OCI-LY1 (cell line): Measurements from ENCODE around the gene BHLHE23.

Experiments
- H2AFZ ChIP-seq: fragments of 200-600 bp; sonication (generic), shearing (Covaris generic); 2 replicates; pipeline ENCODE4 v1.6.0; 2014; ENCODE audit warnings: antibody characterized with exemption, mild to moderate bottlenecking, low read length
- H3F3A ChIP-seq: fragments of 200-600 bp; sonication (generic), shearing (Covaris generic); 2 replicates; pipeline ENCODE4 v1.6.0; 2014; ENCODE audit warnings: mild to moderate bottlenecking, antibody characterized with exemption, low read length, moderate library complexity; ENCODE audit not compliant: insufficient read depth
- H3K27ac ChIP-seq: fragments of 200-600 bp; sonication (generic); 2 replicates; pipeline ENCODE4 v1.5.1; 2014; ENCODE audit warnings: low read length, mixed run types, mild to moderate bottlenecking, low read depth; ENCODE audit not compliant: poor library complexity, severe bottlenecking
- H3K27me3 ChIP-seq: fragments of 200-600 bp; sonication (generic); 2 replicates; pipeline ENCODE4 v1.6.0; 2014; ENCODE audit warnings: antibody characterized with exemption, mild to moderate bottlenecking, low read length, moderate library complexity; ENCODE audit not compliant: insufficient read depth
- H3K36me3 ChIP-seq: fragments of 200-600 bp; sonication (generic); 2 replicates; pipeline ENCODE4 v1.6.1; 2014; ENCODE audit warnings: mild to moderate bottlenecking, antibody characterized with exemption, low read length, moderate library complexity, mixed read lengths; ENCODE audit not compliant: insufficient read depth
- H3K4me1 ChIP-seq: fragments of 200-600 bp; sonication (generic); 2 replicates; pipeline ENCODE4 v1.5.1; 2014; ENCODE audit warnings: mild to moderate bottlenecking, low read length, moderate library complexity; ENCODE audit not compliant: insufficient read depth, severe bottlenecking
- H3K4me2 ChIP-seq: fragments of 200-600 bp; sonication (generic), shearing (Covaris generic); 2 replicates; pipeline ENCODE4 v1.6.1; 2014; ENCODE audit warnings: low read length
- H3K4me3 ChIP-seq: fragments of 200-600 bp; sonication (generic); 2 replicates; pipeline ENCODE4 v1.5.1; 2014; ENCODE audit warnings: low read length, low read depth, mild to moderate bottlenecking, mixed read lengths; ENCODE audit not compliant: poor library complexity, severe bottlenecking
- H3K79me2 ChIP-seq: fragments of 200-600 bp; shearing (Covaris generic); 2 replicates; pipeline ENCODE4 v1.6.1; 2016; ENCODE audit warnings: mixed run types, low read length, mixed read lengths; ENCODE audit not compliant: insufficient read depth
- H3K9ac ChIP-seq: fragments of 200-600 bp; sonication (generic), shearing (Covaris generic); 2 replicates; pipeline ENCODE4 v1.6.1; 2014; ENCODE audit warnings: mild to moderate bottlenecking, low read length, mixed read lengths
- H3K9me2 ChIP-seq: fragments of 200-600 bp; sonication (generic), shearing (Covaris generic); 2 replicates; pipeline ENCODE4 v1.6.1; 2014; ENCODE audit warnings: low read depth, mild to moderate bottlenecking, low read length, mixed read lengths
- H3K9me3 ChIP-seq: fragments of 200-600 bp; shearing (Covaris generic); 2 replicates; pipeline ENCODE4 v1.6.1; 2014; ENCODE audit warnings: low read length, mixed read lengths
- H4K20me1 ChIP-seq: fragments of 200-600 bp; sonication (generic), shearing (Covaris generic); 2 replicates; pipeline ENCODE4 v1.6.0; 2016; ENCODE audit warnings: mild to moderate bottlenecking, low read length; ENCODE audit not compliant: insufficient read depth
- EZH2 ChIP-seq: fragments of 200-600 bp; sonication (generic), shearing (Covaris generic); IDR thresholded peaks from 2 replicates; pipeline ENCODE4 v1.8.0; 2017; ENCODE audit warnings: borderline replicate concordance, mixed run types, mild to moderate bottlenecking, antibody characterized with exemption, low read length, moderate library complexity, mixed read lengths
- TF ChIP-seq, protein P1 (sequence below): fragments of 200-600 bp; sonication (generic), shearing (Covaris generic); IDR thresholded peaks from 2 replicates; pipeline ENCODE4 v1.5.1; 2017; ENCODE audit warnings: mild to moderate bottlenecking, antibody characterized with exemption, low read length, moderate library complexity, mixed read lengths

The BHLHE23 gene

DNA sequence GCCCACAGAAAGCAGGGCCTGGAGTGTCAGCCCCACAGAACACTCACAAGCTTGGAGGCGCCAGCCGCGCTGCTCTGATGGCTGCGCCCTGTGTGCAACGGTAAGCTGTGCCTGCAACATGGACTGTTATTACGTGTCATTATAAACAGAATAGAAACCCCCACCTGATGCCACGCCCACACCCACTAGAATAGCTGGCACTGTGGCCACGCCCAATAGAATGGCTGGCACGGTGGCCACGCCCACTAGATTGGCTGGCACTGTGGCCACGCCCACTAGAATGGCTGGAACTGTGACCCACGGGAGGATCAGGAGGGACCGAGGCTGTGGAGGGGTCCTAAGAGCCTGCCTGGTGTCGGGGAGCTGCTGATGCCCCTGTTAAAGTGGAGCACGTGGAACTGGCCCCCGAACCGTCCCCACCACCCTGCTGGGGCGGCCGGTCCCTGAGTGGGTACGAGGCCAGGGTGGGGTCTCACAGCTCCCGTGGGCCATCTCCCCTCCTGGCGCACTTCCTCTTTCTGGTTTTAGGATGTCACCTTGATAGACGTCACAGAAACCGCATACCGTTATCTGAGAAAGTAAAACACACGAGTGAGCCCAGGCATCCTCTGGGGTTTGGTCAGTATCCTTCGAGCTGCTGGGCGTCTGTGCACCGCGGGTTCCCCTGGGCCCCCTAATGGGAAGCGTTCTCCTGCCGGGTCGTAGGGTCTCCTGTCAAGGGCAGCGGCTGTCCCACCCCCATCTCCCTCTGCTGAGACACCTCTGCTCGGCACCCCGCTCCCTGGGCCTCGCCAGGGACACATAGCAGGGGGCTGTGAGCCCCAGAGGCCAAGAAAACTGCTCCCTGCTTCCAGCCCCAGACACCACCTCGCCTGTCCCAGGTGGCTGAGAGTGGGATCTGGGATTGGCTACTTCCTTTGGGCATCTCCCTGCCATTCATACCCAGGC is 28.9 kb downstream of the BHLHE23 start:
- Histone ChIP-seq H3K9ac (no peak overlapping the region), H3F3A (no peaks in the 10 kb centered on the region), H3K79me2 (no peaks in the 10 kb centered on the region), H3K4me2 (peak overlapping the region; percentile 55), H3K4me3 (peak overlapping the region; percentile 23), H3K27me3 (peaks cover 11% of the 10 kb centered on the region; the same call in 1 of the 2 replicates), H3K4me1 (peaks cover 12% of the 10 kb centered on the region), H2AFZ (no peak overlapping the region), H3K27ac (no peak overlapping the region), H3K9me3 (no peaks in the 10 kb centered on the region), H4K20me1 (no peaks in the 10 kb centered on the region), H3K36me3 (no peaks in the 10 kb centered on the region), H3K9me2 (no peaks in the 10 kb centered on the region)
- no peak for TF ChIP-seq EZH2
- TF ChIP-seq, protein P1, sequence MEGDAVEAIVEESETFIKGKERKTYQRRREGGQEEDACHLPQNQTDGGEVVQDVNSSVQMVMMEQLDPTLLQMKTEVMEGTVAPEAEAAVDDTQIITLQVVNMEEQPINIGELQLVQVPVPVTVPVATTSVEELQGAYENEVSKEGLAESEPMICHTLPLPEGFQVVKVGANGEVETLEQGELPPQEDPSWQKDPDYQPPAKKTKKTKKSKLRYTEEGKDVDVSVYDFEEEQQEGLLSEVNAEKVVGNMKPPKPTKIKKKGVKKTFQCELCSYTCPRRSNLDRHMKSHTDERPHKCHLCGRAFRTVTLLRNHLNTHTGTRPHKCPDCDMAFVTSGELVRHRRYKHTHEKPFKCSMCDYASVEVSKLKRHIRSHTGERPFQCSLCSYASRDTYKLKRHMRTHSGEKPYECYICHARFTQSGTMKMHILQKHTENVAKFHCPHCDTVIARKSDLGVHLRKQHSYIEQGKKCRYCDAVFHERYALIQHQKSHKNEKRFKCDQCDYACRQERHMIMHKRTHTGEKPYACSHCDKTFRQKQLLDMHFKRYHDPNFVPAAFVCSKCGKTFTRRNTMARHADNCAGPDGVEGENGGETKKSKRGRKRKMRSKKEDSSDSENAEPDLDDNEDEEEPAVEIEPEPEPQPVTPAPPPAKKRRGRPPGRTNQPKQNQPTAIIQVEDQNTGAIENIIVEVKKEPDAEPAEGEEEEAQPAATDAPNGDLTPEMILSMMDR = no peak

DNA sequence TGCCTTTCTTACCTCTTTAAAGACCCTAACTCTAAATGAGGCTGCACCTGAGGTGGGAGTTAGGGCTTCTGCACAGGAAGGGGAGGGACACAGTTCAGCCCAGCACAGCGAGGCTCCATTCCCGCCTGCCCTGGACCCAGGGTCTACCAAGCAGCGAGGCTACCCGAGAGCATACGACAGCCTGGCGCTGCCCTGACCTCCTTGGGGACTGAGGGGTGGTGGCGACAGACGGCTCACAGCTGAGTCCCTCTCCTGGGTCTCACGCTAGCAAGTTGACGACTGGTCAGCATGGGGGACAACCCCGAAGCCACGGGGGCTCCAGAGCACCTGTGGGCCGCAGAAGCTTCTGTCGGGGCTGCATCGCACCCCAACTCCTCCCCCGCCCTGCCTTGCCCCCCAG is 29.9 kb downstream of the BHLHE23 start:
- Histone ChIP-seq H3K27me3 (peaks cover 13% of the 10 kb centered on the region; the same call in 1 of the 2 replicates), H2AFZ (no peak overlapping the region), H3K9ac (no peak overlapping the region), H3K79me2 (no peaks in the 10 kb centered on the region), H3K4me3 (no peak overlapping the region), H3F3A (no peaks in the 10 kb centered on the region), H3K36me3 (no peaks in the 10 kb centered on the region), H3K4me2 (no peak overlapping the region), H4K20me1 (no peaks in the 10 kb centered on the region), H3K4me1 (peaks cover 12% of the 10 kb centered on the region), H3K9me2 (no peaks in the 10 kb centered on the region), H3K9me3 (no peaks in the 10 kb centered on the region), H3K27ac (no peak overlapping the region)
- TF ChIP-seq, protein P1 = no peak
- TF ChIP-seq EZH2 = no peak

DNA sequence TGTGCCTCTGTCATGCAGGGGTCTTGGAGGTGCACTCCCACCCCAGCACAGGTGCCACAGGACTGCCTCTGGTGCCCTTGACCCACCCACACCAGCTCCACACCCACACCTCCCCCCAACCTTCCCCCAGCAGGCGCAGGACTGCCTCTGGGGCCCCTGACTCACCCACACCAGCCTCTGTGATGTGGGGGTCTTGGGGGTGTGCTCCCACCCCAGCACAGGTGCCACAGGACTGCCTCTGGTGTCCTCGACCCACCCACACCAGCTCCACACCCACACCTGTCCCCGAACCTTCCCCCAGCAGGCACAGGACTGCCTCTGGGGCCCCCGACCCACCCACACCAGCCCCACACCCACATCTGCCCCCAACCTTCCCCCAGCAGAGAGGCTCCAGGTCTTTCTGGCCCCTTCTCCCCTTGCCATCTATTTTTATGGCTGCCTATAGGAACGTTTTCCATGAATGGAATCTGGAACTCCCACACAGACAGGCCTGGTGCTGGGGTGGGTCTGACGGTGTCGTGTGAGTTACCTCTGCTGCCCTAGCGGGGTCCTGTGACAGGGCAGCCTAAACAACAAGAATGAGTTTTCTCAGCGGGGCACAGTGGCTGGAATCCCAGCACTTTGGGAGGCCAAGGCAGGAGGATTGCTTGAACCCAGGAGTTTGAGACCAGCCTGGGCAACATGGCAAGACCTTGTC is 30.8 kb downstream of the BHLHE23 start:
- Histone ChIP-seq H3K27me3 (0 out of 2 replicates have a peak, but pooled peaks cover 13% of the 10 kb centered on the region), H3K27ac (no peak overlapping the region), H4K20me1 (no peaks in the 10 kb centered on the region), H3K36me3 (no peaks in the 10 kb centered on the region), H3K4me2 (no peak overlapping the region), H3F3A (no peaks in the 10 kb centered on the region), H3K9me3 (no peaks in the 10 kb centered on the region), H3K4me1 (peaks cover 12% of the 10 kb centered on the region), H3K9ac (no peak overlapping the region), H3K4me3 (no peak overlapping the region), H3K9me2 (no peaks in the 10 kb centered on the region), H2AFZ (no peak overlapping the region), H3K79me2 (no peaks in the 10 kb centered on the region)
- no peak for TF ChIP-seq EZH2
- TF ChIP-seq, protein P1 = no peak
